ENCODE measurements around the gene ARPC1A. TPM values are rescaled to one million over a fixed set of nuclear protein-coding genes. Genes with fewer than 3 reads are reported as not detected.

The ARPC1A gene
- total RNA-seq, 1 donor from 2014 or later, result 60.1 TPM

GRCh38 chr7:99410635-99411034, 84.9 kb downstream of the ARPC1A start:
- no peak for DNase-seq

DNA sequence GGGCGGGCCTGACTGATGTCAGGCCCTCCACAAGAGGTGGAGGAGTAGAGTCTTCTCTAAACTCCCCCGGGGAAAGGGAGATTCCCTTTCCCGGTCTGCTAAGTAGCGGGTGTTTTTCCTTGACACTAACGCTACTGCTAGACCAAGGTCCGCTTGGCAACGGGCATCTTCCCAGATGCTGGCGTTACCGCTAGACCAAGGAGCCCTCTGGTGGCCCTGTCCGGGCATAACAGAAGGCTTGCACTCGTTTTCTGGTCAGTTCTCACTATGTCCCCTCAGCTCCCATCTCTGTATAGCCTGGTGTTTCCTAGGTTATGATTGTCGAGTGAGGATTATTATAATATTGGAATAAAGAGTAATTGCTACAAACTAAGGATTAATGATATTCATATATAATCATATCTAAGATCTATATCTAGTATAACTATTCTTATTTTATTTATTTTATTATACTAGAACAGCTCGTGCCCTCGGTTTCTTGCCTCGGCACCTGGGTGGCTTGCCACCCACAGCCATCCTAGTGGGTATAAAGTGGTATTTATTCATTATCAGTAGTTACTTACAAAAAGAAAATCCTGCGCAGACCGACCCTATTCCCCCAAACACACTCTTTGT, 89.9 kb downstream of the ARPC1A start:
- DNase-seq, result peak; percentile 57

Other genes with a start within 250 kb of the ARPC1A start
- gene SMURF1, start 181.8 kb upstream of the ARPC1A start, total RNA-seq, result 16.5 TPM
- gene KPNA7, start 117.8 kb upstream of the ARPC1A start, total RNA-seq, result not detected
- not detected for gene MYH16, start 53.1 kb upstream of the ARPC1A start, total RNA-seq
- 52.4 TPM for gene ARPC1B, start 48.8 kb downstream of the ARPC1A start, total RNA-seq
- 49.6 TPM for gene PDAP1, start 82.7 kb downstream of the ARPC1A start, total RNA-seq
- 35.9 TPM for gene BUD31, start 83.1 kb downstream of the ARPC1A start, total RNA-seq
- 6.8 TPM for gene PTCD1, start 112.9 kb downstream of the ARPC1A start, total RNA-seq
- 26.3 TPM for gene CPSF4, start 113.0 kb downstream of the ARPC1A start, total RNA-seq
- 769 TPM for gene ATP5MF, start 140.3 kb downstream of the ARPC1A start, total RNA-seq
- gene ZNF789, start 147.0 kb downstream of the ARPC1A start, total RNA-seq, result 15.7 TPM
- 31.0 TPM for gene ZNF394, start 174.4 kb downstream of the ARPC1A start, total RNA-seq
- 11.9 TPM for gene ZKSCAN5, start 178.8 kb downstream of the ARPC1A start, total RNA-seq
- gene FAM200A, start 226.2 kb downstream of the ARPC1A start, total RNA-seq, result 7.3 TPM
- 106 TPM for gene ZNF655, start 232.7 kb downstream of the ARPC1A start, total RNA-seq